Panc1 (cell line): ENCODE measurements around the gene IFT122. TPM values are rescaled to one million over a fixed set of nuclear protein-coding genes. Genes with fewer than 3 reads are reported as not detected.

ENCODE experiments used
- ATAC-seq: fragments of 200-7000 bp; cut with Tn5 transposase; 2 replicates; pipeline ENCODE4 v1.9.1; 2020; ENCODE audit warnings: mild to moderate bottlenecking, moderate library complexity
- BruUV-seq: library from RNA; stranded (reverse); fragments of 400-500 nt; replicated peaks from 2 replicates; lab custom pipeline; 2021; lab: Mats Ljungman, UMichigan
- CTCF ChIA-PET: fragments of 300-600 bp; sonication (Branson Sonifier 250); formaldehyde crosslinking; loops from one replicate; lab custom pipeline; 2022; ENCODE audit warnings: antibody characterized with exemption; lab: Charles Lee
- POLR2A ChIA-PET: fragments of 300-600 bp; sonication (Branson Sonifier 250); formaldehyde crosslinking; loops from one replicate; lab custom pipeline; 2022; ENCODE audit warnings: antibody characterized with exemption; lab: Charles Lee
- DNase-seq: peaks from one replicate; pipeline ENCODE4 v3.0.0-alpha.2; 2010; ENCODE audit warnings: low read depth, low spot score
- H3K27ac ChIP-seq: 2 replicates; pipeline ENCODE4 v1.5.1; 2011; ENCODE audit warnings: mild to moderate bottlenecking, low read length, inconsistent platforms
- H3K27me3 ChIP-seq: fragments of 200-500 bp; sonication (Bioruptor generic); 2 replicates; pipeline ENCODE4 v1.6.0; 2014; ENCODE audit warnings: low read length, inconsistent platforms; ENCODE audit not compliant: control insufficient read depth, insufficient read depth
- H3K36me3 ChIP-seq: fragments of 200-500 bp; sonication (Bioruptor generic); 2 replicates; pipeline ENCODE4 v1.5.1; 2014; ENCODE audit warnings: inconsistent platforms, mild to moderate bottlenecking, low read length, moderate library complexity; ENCODE audit not compliant: control insufficient read depth, insufficient read depth
- H3K4me1 ChIP-seq: 2 replicates; pipeline ENCODE4 v1.5.1; 2011; ENCODE audit warnings: inconsistent platforms, mild to moderate bottlenecking, low read length, moderate library complexity; ENCODE audit not compliant: control insufficient read depth, insufficient read depth
- H3K4me3 ChIP-seq, 2 experiments: 2 replicates each; pipeline ENCODE4 v1.5.1; 2011 to 2012; ENCODE audit warnings: low read depth in 2 of 2, low read length in 2 of 2, mild to moderate bottlenecking in 2 of 2, inconsistent platforms in 1 of 2, moderate library complexity in 1 of 2
- H3K9me3 ChIP-seq: fragments of 200-500 bp; sonication (Bioruptor generic); 2 replicates; pipeline ENCODE4 v1.5.1; 2014; ENCODE audit warnings: low read depth, mild to moderate bottlenecking, inconsistent platforms, low read length, moderate library complexity; ENCODE audit not compliant: control insufficient read depth, insufficient read depth
- POLR2AphosphoS5 ChIP-seq: IDR thresholded peaks from 2 replicates; pipeline ENCODE4 v1.6.1; 2012; ENCODE audit warnings: mild to moderate bottlenecking, low read depth, low read length, moderate library complexity
- SIN3A ChIP-seq: IDR thresholded peaks from 2 replicates; pipeline ENCODE4 v1.6.1; 2012; ENCODE audit warnings: low read depth, mild to moderate bottlenecking, low read length, moderate library complexity, borderline replicate concordance; ENCODE audit not compliant: insufficient read depth
- TCF7L2 ChIP-seq: IDR thresholded peaks from 2 replicates; pipeline ENCODE4 v1.6.1; 2011; ENCODE audit warnings: mild to moderate bottlenecking, low read depth, low read length, inconsistent platforms
- in situ Hi-C: cut with HindIII; loops from 2 replicates; pipeline ENCODE4 v1.10.0; 2016; ENCODE audit warnings: low sequenced_read_pairs, low pct_unique_long_range_greater_than_20kb
- intact Hi-C: fragments of 100-400 bp; cut with micrococcal nuclease; formaldehyde crosslinking; loops from one replicate; pipeline ENCODE4 v1.10.0; 2022; ENCODE audit not compliant: unreplicated experiment
- total RNA-seq: library from RNA; stranded (reverse); gene quantifications from one replicate; pipeline ENCODE4 v1.2.1, GENCODE V29; 2021; ENCODE audit not compliant: unreplicated experiment
- TF ChIP-seq, protein P1 (sequence below), 2 experiments: IDR thresholded peaks; 2 replicates each; pipeline ENCODE4 v1.6.1; 2011 to 2012; ENCODE audit warnings: low read depth in 2 of 2, control low read depth in 1 of 2, low read length in 1 of 2, mild to moderate bottlenecking in 1 of 2, moderate library complexity in 1 of 2; ENCODE audit not compliant: insufficient read depth in 1 of 2
- TF ChIP-seq, protein P2 (sequence below): fragments of 450-650 bp; IDR thresholded peaks from 2 replicates; pipeline ENCODE4 v1.5.1; 2017; ENCODE audit warnings: mild to moderate bottlenecking

IFT122 gene
- total RNA-seq, 1 experiment from 2014 or later: 52.4 TPM

DNA sequence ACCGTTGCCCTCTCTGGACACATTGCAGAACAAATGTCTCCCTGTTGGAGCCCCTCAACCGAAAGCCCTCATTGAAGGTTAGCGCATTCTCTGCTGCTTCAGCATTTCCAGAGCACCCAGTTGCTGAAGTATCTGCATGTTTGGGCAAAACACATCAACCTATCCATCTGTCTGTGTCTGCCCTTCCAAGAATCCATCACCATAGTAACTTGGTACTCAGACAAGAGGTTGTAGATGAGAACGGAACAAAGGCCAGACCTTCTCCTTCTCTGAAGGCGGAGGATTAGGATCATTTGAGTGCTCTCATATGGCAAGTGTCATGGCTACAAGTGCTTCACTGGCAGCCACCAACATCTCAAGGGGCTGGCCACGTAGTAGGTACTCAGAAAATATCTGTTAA lies 65.3 kb downstream of the IFT122 start:
- CTCF ChIA-PET: interaction anchor here (1.9 kb wide), 1 partner anchor 15 kb away, joined by 7 read pairs; no protein-coding TSS in a partner anchor
- in situ Hi-C loops (no loop called here), intact Hi-C loops (no loop called here)
- Histone ChIP-seq H3K4me3 (no peak overlapping the region), H3K36me3 (no peaks in the 10 kb centered on the region; the same call in none of the 2 replicates), H3K27me3 (no peaks in the 10 kb centered on the region), H3K4me1 (no peaks in the 10 kb centered on the region), H3K9me3 (no peaks in the 10 kb centered on the region), H3K27ac (no peak overlapping the region)
- POLR2A ChIA-PET: no interaction called here
- DNase-seq (no peak), ATAC-seq (no peak)
- BruUV-seq: no TSS peak
- TF ChIP-seq TCF7L2: no peak

DNA sequence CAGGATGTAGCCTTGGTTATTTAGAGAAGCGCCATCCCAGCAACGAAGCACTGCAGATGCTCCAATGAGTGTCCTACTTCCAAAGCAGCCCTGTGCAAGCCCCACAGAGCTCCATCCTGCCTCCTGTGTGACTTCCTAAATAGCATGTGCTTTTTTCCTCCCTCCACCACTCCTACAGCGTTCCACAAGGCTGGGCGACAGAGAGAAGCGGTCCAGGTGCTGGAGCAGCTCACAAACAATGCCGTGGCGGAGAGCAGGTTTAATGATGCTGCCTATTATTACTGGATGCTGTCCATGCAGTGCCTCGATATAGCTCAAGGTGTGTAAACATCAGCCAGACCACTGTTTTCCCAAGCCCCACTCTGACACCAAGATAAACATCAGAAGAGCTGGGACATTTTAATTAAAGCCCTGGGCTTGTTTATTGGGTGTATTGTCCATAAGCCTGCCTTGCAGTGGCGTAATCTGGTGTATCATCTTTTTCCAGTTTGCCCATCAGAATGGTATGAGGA lies 66.3 kb downstream of the IFT122 start:
- no peaks in the 10 kb centered on the region for H3K27me3 ChIP-seq
- intact Hi-C loops: no loop called here
- TF ChIP-seq, protein P1, sequence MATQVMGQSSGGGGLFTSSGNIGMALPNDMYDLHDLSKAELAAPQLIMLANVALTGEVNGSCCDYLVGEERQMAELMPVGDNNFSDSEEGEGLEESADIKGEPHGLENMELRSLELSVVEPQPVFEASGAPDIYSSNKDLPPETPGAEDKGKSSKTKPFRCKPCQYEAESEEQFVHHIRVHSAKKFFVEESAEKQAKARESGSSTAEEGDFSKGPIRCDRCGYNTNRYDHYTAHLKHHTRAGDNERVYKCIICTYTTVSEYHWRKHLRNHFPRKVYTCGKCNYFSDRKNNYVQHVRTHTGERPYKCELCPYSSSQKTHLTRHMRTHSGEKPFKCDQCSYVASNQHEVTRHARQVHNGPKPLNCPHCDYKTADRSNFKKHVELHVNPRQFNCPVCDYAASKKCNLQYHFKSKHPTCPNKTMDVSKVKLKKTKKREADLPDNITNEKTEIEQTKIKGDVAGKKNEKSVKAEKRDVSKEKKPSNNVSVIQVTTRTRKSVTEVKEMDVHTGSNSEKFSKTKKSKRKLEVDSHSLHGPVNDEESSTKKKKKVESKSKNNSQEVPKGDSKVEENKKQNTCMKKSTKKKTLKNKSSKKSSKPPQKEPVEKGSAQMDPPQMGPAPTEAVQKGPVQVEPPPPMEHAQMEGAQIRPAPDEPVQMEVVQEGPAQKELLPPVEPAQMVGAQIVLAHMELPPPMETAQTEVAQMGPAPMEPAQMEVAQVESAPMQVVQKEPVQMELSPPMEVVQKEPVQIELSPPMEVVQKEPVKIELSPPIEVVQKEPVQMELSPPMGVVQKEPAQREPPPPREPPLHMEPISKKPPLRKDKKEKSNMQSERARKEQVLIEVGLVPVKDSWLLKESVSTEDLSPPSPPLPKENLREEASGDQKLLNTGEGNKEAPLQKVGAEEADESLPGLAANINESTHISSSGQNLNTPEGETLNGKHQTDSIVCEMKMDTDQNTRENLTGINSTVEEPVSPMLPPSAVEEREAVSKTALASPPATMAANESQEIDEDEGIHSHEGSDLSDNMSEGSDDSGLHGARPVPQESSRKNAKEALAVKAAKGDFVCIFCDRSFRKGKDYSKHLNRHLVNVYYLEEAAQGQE (IDR thresholded peaks at IDR 0.05; ENCODE audit: insufficient read depth in 1 of 2, low read depth in 2 of 2, low read length in 1 of 2): no peak
- no peak for TF ChIP-seq SIN3A
- ATAC-seq (no peak), DNase-seq (no peak)
- ChIA-PET CTCF (interaction anchor here (0.6 kb wide), 1 partner anchor 29 kb away, joined by 5 read pairs; no protein-coding TSS in a partner anchor), POLR2A (no interaction called here)
- no TSS peak for BruUV-seq
- no peaks in the 10 kb centered on the region for H3K4me1 ChIP-seq
- H3K9me3 ChIP-seq: no peaks in the 10 kb centered on the region
- in situ Hi-C loops: no loop called here
- no peak overlapping the region for H3K4me3 ChIP-seq
- no peaks in the 10 kb centered on the region; the same call in none of the 2 replicates for H3K36me3 ChIP-seq
- H3K27ac ChIP-seq: no peak overlapping the region

DNA sequence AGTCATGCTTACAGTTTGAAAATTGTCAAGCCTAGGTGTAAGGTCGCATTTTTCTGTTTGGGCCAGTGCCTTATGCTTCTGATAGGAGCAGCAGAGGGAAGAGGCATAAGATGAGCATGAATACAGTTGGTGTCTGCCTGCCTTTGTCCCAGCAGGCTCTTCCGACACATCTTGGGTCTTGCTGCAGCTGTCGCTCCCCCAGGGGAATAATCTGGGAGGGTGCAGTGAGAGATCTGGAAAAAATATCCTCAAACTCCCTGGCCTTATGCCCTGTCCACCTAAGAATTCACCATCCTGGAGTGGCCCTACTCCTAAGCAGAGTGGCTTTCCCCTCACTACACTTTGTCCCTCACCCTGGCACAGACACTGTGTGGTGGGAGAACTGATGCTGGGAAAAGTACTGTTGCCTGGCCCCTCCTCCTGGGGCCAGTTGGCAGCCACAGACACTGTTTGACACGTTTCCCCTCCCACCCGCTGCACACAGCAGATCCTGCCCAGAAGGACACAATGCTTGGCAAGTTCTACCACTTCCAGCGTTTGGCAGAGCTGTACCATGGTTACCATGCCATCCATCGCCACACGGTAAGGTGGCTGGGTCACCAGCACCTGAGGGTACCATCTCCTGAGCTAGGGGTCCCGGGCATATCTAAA lies 67.3 kb downstream of the IFT122 start:
- H3K27me3 ChIP-seq: no peaks in the 10 kb centered on the region
- TF ChIP-seq, protein P2, sequence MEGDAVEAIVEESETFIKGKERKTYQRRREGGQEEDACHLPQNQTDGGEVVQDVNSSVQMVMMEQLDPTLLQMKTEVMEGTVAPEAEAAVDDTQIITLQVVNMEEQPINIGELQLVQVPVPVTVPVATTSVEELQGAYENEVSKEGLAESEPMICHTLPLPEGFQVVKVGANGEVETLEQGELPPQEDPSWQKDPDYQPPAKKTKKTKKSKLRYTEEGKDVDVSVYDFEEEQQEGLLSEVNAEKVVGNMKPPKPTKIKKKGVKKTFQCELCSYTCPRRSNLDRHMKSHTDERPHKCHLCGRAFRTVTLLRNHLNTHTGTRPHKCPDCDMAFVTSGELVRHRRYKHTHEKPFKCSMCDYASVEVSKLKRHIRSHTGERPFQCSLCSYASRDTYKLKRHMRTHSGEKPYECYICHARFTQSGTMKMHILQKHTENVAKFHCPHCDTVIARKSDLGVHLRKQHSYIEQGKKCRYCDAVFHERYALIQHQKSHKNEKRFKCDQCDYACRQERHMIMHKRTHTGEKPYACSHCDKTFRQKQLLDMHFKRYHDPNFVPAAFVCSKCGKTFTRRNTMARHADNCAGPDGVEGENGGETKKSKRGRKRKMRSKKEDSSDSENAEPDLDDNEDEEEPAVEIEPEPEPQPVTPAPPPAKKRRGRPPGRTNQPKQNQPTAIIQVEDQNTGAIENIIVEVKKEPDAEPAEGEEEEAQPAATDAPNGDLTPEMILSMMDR: no peak
- TF ChIP-seq, protein P1 (IDR thresholded peaks at IDR 0.05; ENCODE audit: insufficient read depth in 1 of 2, low read depth in 2 of 2, low read length in 1 of 2): no peak
- TF ChIP-seq SIN3A (no peak), TCF7L2 (no peak), POLR2AphosphoS5 (no peak)
- POLR2A ChIA-PET: no interaction called here
- ATAC-seq: no peak
- no peak overlapping the region for H3K4me3 ChIP-seq
- no peak overlapping the region for H3K27ac ChIP-seq
- CTCF ChIA-PET: no interaction called here
- intact Hi-C loops (no loop called here), in situ Hi-C loops (no loop called here)
- no peaks in the 10 kb centered on the region for H3K9me3 ChIP-seq
- no peak for DNase-seq
- H3K36me3 ChIP-seq: no peaks in the 10 kb centered on the region; the same call in 1 of the 2 replicates
- no peaks in the 10 kb centered on the region for H3K4me1 ChIP-seq
- no TSS peak for BruUV-seq
